ENCODE measurements around the gene CWC27. TPM values are rescaled to one million over a fixed set of nuclear protein-coding genes. Genes with fewer than 3 reads are reported as not detected.

CWC27 gene
- total and polyA plus RNA-seq, 2 of the 13 experiments (the other 11 are each of a cell fraction or from before 2014, with no cell fraction given): 21.1 to 25.7 TPM

- Histone ChIP-seq H2AFZ (ENCODE audit: low read length) (no peak overlapping the region), H3K27ac (ENCODE audit: extremely low read length, insufficient read depth, low read length) (no peak overlapping the region), H3K9me3 (ENCODE audit: low read length) (no peaks in the 10 kb centered on the region), H3K27me3 (ENCODE audit: control insufficient read depth in 1 of 2, insufficient read depth in 2 of 2, low read length in 2 of 2) (no peaks in the 10 kb centered on the region), H3K4me3 (replicated peaks in 1 of 3; ENCODE audit: insufficient read depth in 1 of 3, low read depth in 2 of 3, low read length in 3 of 3) (no peak overlapping the region), H3K4me2 (ENCODE audit: low read depth, low read length) (no peak overlapping the region), H3K9ac (ENCODE audit: insufficient read depth, low read depth, low read length) (no peak overlapping the region), H4K20me1 (ENCODE audit: insufficient read depth, low read length) (no peaks in the 10 kb centered on the region), H3K36me3 (replicated peaks in 1 of 2; ENCODE audit: control insufficient read depth in 1 of 2, insufficient read depth in 2 of 2, low read length in 2 of 2) (no peaks in the 10 kb centered on the region), H3K79me2 (ENCODE audit: insufficient read depth, low read length) (no peaks in the 10 kb centered on the region), H3K4me1 (ENCODE audit: insufficient read depth, low read length) (peaks cover 6% of the 10 kb centered on the region; the same call in 1 of the 2 replicates)
- ATAC-seq: no peak
- ChIA-PET CTCF (ENCODE audit: low intra/inter-chr PET ratio, low total read pairs) (no interaction called here), POLR2A (no interaction called here)
- no peak for TF ChIP-seq TBX2 (CRISPR knock-in tag; IDR thresholded peaks at IDR 0.05; ENCODE audit: borderline replicate concordance)
- no peak for TF ChIP-seq ZNF652 (CRISPR knock-in tag; IDR thresholded peaks at IDR 0.05; ENCODE audit: borderline replicate concordance, low read depth)
- TF ChIP-seq ZBTB38 (CRISPR knock-in tag; IDR thresholded peaks at IDR 0.05): no peak
- no peak for TF ChIP-seq BORCS8-MEF2B (CRISPR knock-in tag; IDR thresholded peaks at IDR 0.05)
- TF ChIP-seq DMTF1 (CRISPR knock-in tag; IDR thresholded peaks at IDR 0.05): no peak
- no peak for TF ChIP-seq ZNF879 (CRISPR knock-in tag; IDR thresholded peaks at IDR 0.05)
- no peak for TF ChIP-seq ARID2 (CRISPR knock-in tag; IDR thresholded peaks at IDR 0.05; ENCODE audit: borderline replicate concordance)
- TF ChIP-seq IKZF4 (CRISPR knock-in tag; IDR thresholded peaks at IDR 0.05; ENCODE audit: borderline replicate concordance, low read depth, not compliant biosample characterization): no peak
- TF ChIP-seq ZNF354B (CRISPR knock-in tag; IDR thresholded peaks at IDR 0.05): no peak
- TF ChIP-seq ZNF335 (CRISPR knock-in tag; IDR thresholded peaks at IDR 0.05): no peak
- TF ChIP-seq TARDBP (CRISPR knock-in tag; IDR thresholded peaks at IDR 0.05): no peak
- TF ChIP-seq HIC2 (CRISPR knock-in tag; IDR thresholded peaks at IDR 0.05; ENCODE audit: low read depth): no peak
- BruUV-seq (replicated peaks): no TSS peak
- 89% methylated on average over 3 of the region's 3 CpGs for WGBS (ENCODE audit: low lambda C conversion rate)
- peak; percentile 8 for FAIRE-seq
- no peak for DNase-seq (ENCODE audit: low spot score)
- intact Hi-C loops (cut with micrococcal nuclease; ENCODE audit: unreplicated experiment) (no loop called here), in situ Hi-C loops (cut with HindIII; ENCODE audit: extremely low pct_ligation_motif_present, low pct_unique_long_range_greater_than_20kb) (no loop called here)
Observed at GRCh38 chr5:64949331-64949730, 180.6 kb downstream of the CWC27 start.
